IMR-90 (cell line): ENCODE data around the gene PKNOX1. TPM values are rescaled to one million over a fixed set of nuclear protein-coding genes. Genes with fewer than 3 reads are reported as not detected.

Source experiments
- ATAC-seq: fragments of 200-7000 bp; cut with Tn5 transposase; 2 replicates; pipeline ENCODE4 v1.9.1; 2020; ENCODE audit warnings: low read depth, mild to moderate bottlenecking, moderate library complexity
- BruUV-seq: library from RNA; stranded (reverse); fragments of 400-500 nt; replicated peaks from 2 replicates; lab custom pipeline; 2021; lab: Mats Ljungman, UMichigan
- CTCF ChIA-PET: fragments of 300-600 bp; formaldehyde crosslinking; extraction: SDS; loops from one replicate; lab custom pipeline; 2021; ENCODE audit warnings: antibody characterized with exemption; lab: Yijun Ruan, JAX
- POLR2A ChIA-PET: fragments of 300-600 bp; sonication (Branson Sonifier 250); formaldehyde crosslinking; loops from one replicate; lab custom pipeline; 2022; ENCODE audit warnings: antibody characterized with exemption; ENCODE audit not compliant: unreplicated experiment; lab: Charles Lee
- DNase-seq: peaks from one replicate; pipeline ENCODE4 v3.0.0; 2013
- H2AFZ ChIP-seq: replicated peaks from 2 replicates; pipeline ENCODE3; 2013; ENCODE audit warnings: low read length, mild to moderate bottlenecking; ENCODE audit not compliant: poor library complexity
- H2AK5ac ChIP-seq: 2 replicates; pipeline ENCODE4 v1.6.1; 2013; ENCODE audit warnings: low read depth, low read length, inconsistent platforms
- H2AK9ac ChIP-seq: replicated peaks from 2 replicates; pipeline ENCODE3; 2013; ENCODE audit warnings: mild to moderate bottlenecking, low read depth, low read length, moderate library complexity; ENCODE audit not compliant: poor library complexity
- H2BK120ac ChIP-seq: 2 replicates; pipeline ENCODE4 v1.6.1; 2013; ENCODE audit warnings: low read depth, low read length, inconsistent platforms
- H2BK15ac ChIP-seq: 3 replicates; pipeline ENCODE4 v1.6.1; 2013; ENCODE audit warnings: low read depth, low read length, inconsistent platforms
- H2BK20ac ChIP-seq: 2 replicates; pipeline ENCODE4 v1.6.1; 2013; ENCODE audit warnings: low read depth, mild to moderate bottlenecking, inconsistent platforms, low read length, moderate library complexity
- H2BK5ac ChIP-seq: 2 replicates; pipeline ENCODE4 v1.6.1; 2013; ENCODE audit warnings: mild to moderate bottlenecking, low read depth, low read length, inconsistent platforms; ENCODE audit not compliant: poor library complexity, severe bottlenecking
- H3K14ac ChIP-seq: replicated peaks from 2 replicates; pipeline ENCODE4 v1.6.1; 2013; ENCODE audit warnings: low read depth, low read length, inconsistent platforms
- H3K18ac ChIP-seq: 2 replicates; pipeline ENCODE4 v1.6.1; 2013; ENCODE audit warnings: low read depth, low read length, control low read depth
- H3K23ac ChIP-seq: 2 replicates; pipeline ENCODE4 v1.6.1; 2013; ENCODE audit warnings: low read depth, low read length, inconsistent platforms
- H3K27ac ChIP-seq: 2 replicates; pipeline ENCODE4 v1.5.1; 2013; ENCODE audit warnings: mild to moderate bottlenecking, control low read depth, low read length; ENCODE audit not compliant: insufficient read depth
- H3K27me3 ChIP-seq: 2 replicates; pipeline ENCODE4 v1.6.1; 2013; ENCODE audit warnings: low read length; ENCODE audit not compliant: control insufficient read depth, insufficient read depth
- H3K36me3 ChIP-seq: 2 replicates; pipeline ENCODE4 v1.6.1; 2013; ENCODE audit warnings: low read length, mixed read lengths; ENCODE audit not compliant: control insufficient read depth, insufficient read depth
- H3K4ac ChIP-seq: 2 replicates; pipeline ENCODE4 v1.6.1; 2013; ENCODE audit warnings: low read depth, low read length, inconsistent platforms
- H3K4me1 ChIP-seq: 2 replicates; pipeline ENCODE4 v1.6.1; 2013; ENCODE audit warnings: low read length, mixed read lengths; ENCODE audit not compliant: control insufficient read depth, insufficient read depth
- H3K4me2 ChIP-seq: 2 replicates; pipeline ENCODE4 v1.6.1; 2013; ENCODE audit warnings: low read depth, mild to moderate bottlenecking, control low read depth, low read length, moderate library complexity
- H3K4me3 ChIP-seq: 2 replicates; pipeline ENCODE4 v1.5.1; 2013; ENCODE audit warnings: low read depth, mild to moderate bottlenecking, control low read depth, low read length, moderate library complexity; ENCODE audit not compliant: insufficient read depth
- H3K56ac ChIP-seq: 2 replicates; pipeline ENCODE4 v1.6.1; 2013; ENCODE audit warnings: low read length, inconsistent platforms; ENCODE audit not compliant: insufficient read depth; ENCODE audit errors: extremely low read depth
- H3K79me1 ChIP-seq, 2 experiments: 2 replicates each; pipeline ENCODE4 v1.6.1; 2013; ENCODE audit warnings: low read length in 2 of 2, inconsistent platforms in 1 of 2, low read depth in 1 of 2
- H3K9ac ChIP-seq: 2 replicates; pipeline ENCODE4 v1.6.1; 2013; ENCODE audit warnings: low read depth, low read length, control low read depth
- H3K9me1 ChIP-seq: 2 replicates; pipeline ENCODE4 v1.6.1; 2013; ENCODE audit warnings: low read length, inconsistent platforms; ENCODE audit not compliant: insufficient read depth
- H3K9me3 ChIP-seq: 2 replicates; pipeline ENCODE4 v1.6.1; 2013; ENCODE audit warnings: low read length; ENCODE audit not compliant: control insufficient read depth, insufficient read depth
- H4K20me1 ChIP-seq: 2 replicates; pipeline ENCODE4 v1.6.1; 2013; ENCODE audit warnings: low read length, inconsistent platforms; ENCODE audit not compliant: insufficient read depth
- H4K5ac ChIP-seq: 2 replicates; pipeline ENCODE4 v1.6.1; 2013; ENCODE audit warnings: mild to moderate bottlenecking, low read depth, low read length, control low read depth
- H4K8ac ChIP-seq, 2 experiments: 2 replicates each; pipeline ENCODE4 v1.6.1; 2013; ENCODE audit warnings: low read depth in 2 of 2, low read length in 2 of 2, control low read depth in 1 of 2, inconsistent platforms in 1 of 2
- H4K91ac ChIP-seq: 2 replicates; pipeline ENCODE4 v1.6.1; 2013; ENCODE audit warnings: low read depth, low read length, inconsistent platforms; ENCODE audit not compliant: insufficient read depth
- FOS ChIP-seq: fragments of 150-350 bp; IDR thresholded peaks from 2 replicates; pipeline ENCODE4 v1.6.1; 2016; ENCODE audit warnings: low read depth, low read length
- MAZ ChIP-seq: IDR thresholded peaks from 2 replicates; pipeline ENCODE4 v1.6.1; 2012; ENCODE audit warnings: low read depth, mild to moderate bottlenecking, low read length, improper control_type of control experiment, moderate library complexity, borderline replicate concordance
- MXI1 ChIP-seq: IDR thresholded peaks from 2 replicates; pipeline ENCODE4 v1.6.1; 2012; ENCODE audit warnings: low read depth, mild to moderate bottlenecking, low read length, moderate library complexity, borderline replicate concordance
- RAD21 ChIP-seq: IDR thresholded peaks from 2 replicates; pipeline ENCODE4 v1.6.1; 2012; ENCODE audit warnings: low read length, improper control_type of control experiment
- USF2 ChIP-seq: fragments of 150-350 bp; IDR thresholded peaks from 2 replicates; pipeline ENCODE4 v1.6.1; 2017; ENCODE audit warnings: mild to moderate bottlenecking, antibody characterized with exemption, low read length, low read depth
- WGBS, 2 experiments: methylation state at CpG; one replicate each; pipeline versions ENCODE4 v1.1.5 to v1.1.7; 2013; ENCODE audit warnings: missing lambda C conversion rate in 2 of 2; ENCODE audit not compliant: insufficient read length in 1 of 2; ENCODE audit errors: extremely low coverage in 2 of 2; 5-methylcytosine and 5-hydroxymethylcytosine counted together
- dilution Hi-C: fragments of 300-500 bp; cut with HindIII; formaldehyde crosslinking; loops from one replicate; pipeline ENCODE4 v1.14.3; 2018; ENCODE audit warnings: low sequenced_read_pairs; ENCODE audit not compliant: unreplicated experiment
- in situ Hi-C: fragments of 300-500 bp; cut with MboI; formaldehyde crosslinking; loops from 3 replicates; pipeline ENCODE4 v1.14.3; 2019; ENCODE audit warnings: low sequenced_read_pairs, inconsistent platforms, mixed read lengths
- intact Hi-C: fragments of 100-400 bp; cut with micrococcal nuclease; formaldehyde crosslinking; loops from 2 replicates; pipeline ENCODE4 v1.10.0; 2022
- polyA plus RNA-seq, 3 experiments: library from polyadenylated mRNA; depleted of rRNA; stranded (reverse); fragments of >200 nt; gene quantifications; 2 replicates each; pipeline ENCODE4 v1.2.3, GENCODE V29; 2012; ENCODE audit warnings: low replicate concordance in 1 of 3
- total RNA-seq: library from RNA; depleted of rRNA; stranded (reverse); fragments of >200 nt; gene quantifications from 2 replicates; pipeline ENCODE4 v1.2.3, GENCODE V29; 2012

Gene PKNOX1
- total and polyA plus RNA-seq, 2 of the 4 experiments (the other 2 are of a cell fraction): 35.0 to 61.0 TPM

- dilution Hi-C loops: no loop called here
- intact Hi-C loops: no loop called here
- ChIA-PET POLR2A (no interaction called here), CTCF (no interaction called here)
- Histone ChIP-seq H3K18ac (no peak overlapping the region), H2AFZ (no peak overlapping the region), H3K9me1 (peaks cover 10% of the 10 kb centered on the region), H3K4me2 (no peak overlapping the region), H4K5ac (no peak overlapping the region), H3K27ac (no peak overlapping the region), H3K27me3 (no peaks in the 10 kb centered on the region), H2BK5ac (no peak overlapping the region), H3K9me3 (no peaks in the 10 kb centered on the region), H3K4ac (no peak overlapping the region), H2AK9ac (no peak overlapping the region), H3K36me3 (peaks cover 44% of the 10 kb centered on the region), H3K23ac (no peak overlapping the region), H4K8ac (no peak overlapping the region), H3K56ac (no peak overlapping the region), H4K20me1 (no peaks in the 10 kb centered on the region), H2BK120ac (no peak overlapping the region), H3K14ac (no peak overlapping the region), H2BK15ac (no peak overlapping the region), H3K4me1 (no peaks in the 10 kb centered on the region), H3K79me1 (peaks cover 0 to 32% of the 10 kb centered on the region in 2 experiments; a peak in 3 of 4 replicates), H2AK5ac (no peak overlapping the region), H3K9ac (no peak overlapping the region), H4K91ac (no peak overlapping the region), H3K4me3 (no peak overlapping the region), H2BK20ac (no peak overlapping the region)
- in situ Hi-C loops: no loop called here
- ATAC-seq (no peak), DNase-seq (no peak)
- 95% methylated on average over 6 of the region's 13 CpGs; no CpG with 5 or more reads in 1 of the 2 experiments for WGBS, 2 experiments
- TF ChIP-seq RAD21 (no peak), USF2 (no peak), MXI1 (no peak), MAZ (no peak), FOS (no peak)
- no TSS peak for BruUV-seq
Observed at GRCh38 chr21:43015906-43016540, 41.7 kb downstream of the PKNOX1 start.
